HG03439 (cell line): Measurements from ENCODE around the gene COMMD6.

Source experiments
- ATAC-seq: cut with Tn5 transposase; IDR thresholded peaks from one replicate; pipeline ENCODE4 v1.9.1; 2021; ENCODE audit warnings: mild to moderate bottlenecking, moderate library complexity; ENCODE audit not compliant: unreplicated experiment

COMMD6 gene

DNA sequence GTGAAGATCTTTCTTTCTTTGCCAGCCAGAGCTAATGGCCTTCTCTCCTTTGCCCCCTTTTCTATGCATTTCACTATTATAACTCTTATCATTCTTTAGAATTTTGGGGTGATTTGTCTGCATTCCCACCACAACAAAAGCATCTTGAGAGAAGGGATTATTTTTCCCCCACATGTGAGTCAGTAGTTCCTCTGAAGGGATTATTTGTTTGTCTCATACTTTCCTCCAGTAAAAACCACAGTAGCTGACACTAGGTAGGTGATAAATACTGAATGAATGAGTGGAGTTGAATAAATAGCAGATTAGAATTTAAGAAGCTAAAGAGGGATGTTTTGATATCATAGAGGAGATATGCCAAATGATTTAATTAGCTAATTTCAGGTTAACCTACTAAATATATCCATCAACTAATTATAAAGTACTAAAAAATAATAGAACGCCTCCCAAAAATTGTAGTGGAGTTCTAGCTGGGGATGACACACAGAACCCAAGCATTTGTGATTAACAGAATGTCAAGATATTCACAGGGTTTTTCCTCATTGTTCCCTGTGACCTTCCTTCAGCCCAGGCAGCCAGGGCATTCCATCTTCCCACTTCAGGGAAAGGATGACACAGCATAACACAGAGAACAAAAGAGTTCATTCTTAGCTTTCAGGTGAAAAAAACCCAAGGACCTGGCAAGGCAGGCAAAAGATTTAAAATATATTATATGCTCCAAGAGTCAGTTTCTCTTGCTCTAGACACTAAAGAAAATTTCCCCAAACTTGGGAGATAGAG lies 52.2 kb downstream of the COMMD6 start:
- no peak for ATAC-seq

DNA sequence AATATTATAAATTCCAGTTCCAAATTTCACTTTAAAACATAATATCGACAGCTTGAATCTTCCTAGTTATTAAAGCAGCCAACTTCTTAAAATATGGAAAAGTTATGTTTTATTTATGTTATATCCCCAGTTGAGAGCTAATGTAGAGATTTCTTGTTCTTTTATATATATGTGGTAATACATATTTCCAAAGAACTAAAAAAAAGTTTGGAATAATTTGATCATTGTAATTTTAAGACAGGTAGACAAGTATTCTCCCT lies 54.9 kb downstream of the COMMD6 start:
- no peak for ATAC-seq

DNA sequence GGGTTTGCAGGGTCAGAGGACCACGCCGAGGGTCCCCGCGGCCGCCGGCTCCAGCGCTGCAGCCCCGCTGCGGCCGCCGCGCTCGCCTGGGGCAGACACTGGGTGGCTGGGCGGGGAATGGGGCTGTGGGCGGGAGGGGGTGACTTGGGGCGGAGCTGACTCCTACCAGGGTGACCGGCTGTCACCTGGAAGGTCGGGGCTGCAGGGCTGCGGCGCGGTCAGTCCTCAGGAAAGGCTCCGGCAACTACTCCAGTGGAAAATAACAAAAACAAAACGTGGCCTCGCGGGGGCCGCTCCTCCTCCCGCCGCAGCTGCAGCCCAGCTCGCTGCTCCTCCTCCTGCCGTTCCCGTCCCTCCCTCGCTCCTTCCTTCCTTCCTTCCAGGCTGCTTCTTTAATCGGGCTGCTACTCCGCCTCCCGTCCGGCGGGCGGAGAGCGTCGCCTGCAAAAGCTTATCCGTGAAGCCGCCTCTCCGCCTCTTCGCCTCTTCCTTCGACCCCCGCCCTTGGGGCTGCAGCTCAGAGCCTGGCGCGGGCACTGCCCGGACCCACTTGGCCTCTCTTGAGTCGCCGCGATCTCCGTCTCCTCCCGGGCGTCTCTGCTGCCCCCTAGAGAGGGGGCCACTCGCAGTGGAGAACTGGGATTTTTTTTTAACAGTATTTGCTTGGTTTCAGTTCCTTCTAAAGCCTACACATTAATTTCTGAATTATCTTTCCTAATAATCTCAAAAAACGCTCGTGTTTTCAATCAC lies 55.4 kb downstream of the COMMD6 start, which contains the start of gene TBC1D4:
TBC1D4 (minus strand) TSS at position 100 of the 750 bp plus-strand sequence. CDS start 402 bp downstream, outside the sequence.
- ATAC-seq: peak; percentile 77

DNA sequence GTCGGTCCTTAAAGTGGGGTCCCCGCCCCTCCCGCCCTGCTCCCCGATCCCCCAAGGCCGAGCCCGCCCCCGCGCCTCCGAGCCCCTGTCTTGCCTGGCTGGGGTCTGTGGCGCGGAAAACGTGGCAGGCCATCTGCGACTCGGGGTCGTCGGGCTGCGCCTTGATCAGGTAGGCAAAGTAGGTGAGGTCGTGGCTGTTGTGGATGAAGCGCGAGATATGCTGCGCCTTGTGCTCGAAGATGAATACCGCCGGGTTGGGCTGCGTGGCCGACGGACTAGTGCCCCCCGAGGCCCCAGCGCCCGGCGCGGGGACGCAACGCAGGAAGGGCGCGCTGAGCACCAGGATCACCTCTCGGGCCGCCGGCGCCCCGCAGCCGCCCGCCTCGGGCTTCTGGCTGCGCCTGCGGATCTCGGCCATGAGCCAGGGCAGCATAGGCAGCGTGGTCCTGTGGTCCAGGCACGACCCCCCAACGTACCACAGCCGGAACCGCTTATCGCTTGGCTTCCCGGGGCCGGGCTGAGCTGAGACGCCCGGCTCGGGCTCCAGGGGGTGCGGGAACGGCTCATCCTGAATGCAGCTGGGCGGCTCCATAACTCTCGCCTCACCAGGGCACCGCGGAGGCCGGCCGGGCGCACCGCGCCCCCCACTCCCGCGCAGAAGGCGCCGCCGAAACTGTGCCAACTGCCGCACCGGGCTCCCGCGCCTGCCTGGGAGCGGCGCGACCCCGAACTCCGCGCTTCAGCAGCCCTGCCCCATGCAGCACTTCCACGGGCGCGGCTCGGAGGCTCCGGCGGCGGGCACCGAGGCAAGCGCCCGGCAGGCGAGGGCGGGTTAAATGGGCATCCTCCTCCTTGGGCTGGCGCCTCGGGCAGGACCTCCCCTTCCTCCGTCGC lies 56.2 kb downstream of the COMMD6 start:
- peak; percentile 34 for ATAC-seq

DNA sequence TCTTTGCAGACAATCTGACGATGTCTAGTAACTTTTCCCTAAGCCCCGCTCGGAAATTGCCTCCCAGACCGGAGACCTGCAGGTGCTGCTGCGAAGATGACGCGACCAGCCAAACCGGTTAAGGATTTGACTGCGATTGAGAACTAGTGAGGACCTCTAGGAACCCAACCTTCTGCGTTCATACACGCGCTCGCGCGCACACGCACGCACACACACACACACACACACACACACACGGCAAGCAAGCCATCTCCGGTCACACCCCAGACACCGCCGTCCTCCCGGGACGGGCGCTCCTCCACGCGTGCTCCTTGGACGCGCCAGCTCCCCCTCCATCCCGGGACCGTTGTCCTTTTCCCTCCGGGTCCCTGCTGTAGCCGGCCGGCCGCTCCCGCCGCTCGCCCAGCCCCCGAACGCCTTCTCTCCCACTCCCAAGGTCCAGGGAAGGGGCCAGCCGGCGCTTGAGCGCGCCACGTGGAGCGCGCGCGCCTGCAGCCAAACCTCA lies 56.9 kb downstream of the COMMD6 start:
- peak; percentile 15 for ATAC-seq

DNA sequence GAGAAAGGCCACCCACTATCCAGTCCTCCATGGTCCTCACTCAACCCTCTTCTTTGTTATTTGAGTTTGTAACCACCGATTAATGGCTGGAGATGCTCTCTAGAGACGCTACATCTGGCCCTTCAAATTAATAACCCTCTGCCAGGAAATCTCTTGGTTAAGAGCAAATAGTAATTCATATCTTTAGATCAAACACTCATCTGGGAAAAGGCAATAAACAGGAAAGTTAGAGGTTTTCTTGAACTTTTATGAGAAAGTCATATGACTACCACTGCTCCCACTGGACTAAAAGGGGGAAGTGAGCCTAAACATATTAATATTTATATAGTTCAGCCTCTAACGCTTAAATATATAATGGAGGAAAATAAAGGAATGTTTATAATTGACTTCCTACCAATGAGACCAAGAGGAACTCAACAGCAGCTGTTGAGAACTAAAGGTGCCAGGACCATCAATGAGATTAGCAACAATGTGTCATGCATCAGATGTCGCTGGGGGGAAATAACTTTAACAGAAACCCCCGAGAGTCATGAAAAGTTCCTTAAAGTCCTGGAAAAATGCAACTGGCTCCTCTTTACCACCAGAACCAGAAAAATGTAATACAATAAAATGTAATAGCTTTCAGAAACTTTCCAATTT lies 58.4 kb downstream of the COMMD6 start:
- ATAC-seq: no peak

DNA sequence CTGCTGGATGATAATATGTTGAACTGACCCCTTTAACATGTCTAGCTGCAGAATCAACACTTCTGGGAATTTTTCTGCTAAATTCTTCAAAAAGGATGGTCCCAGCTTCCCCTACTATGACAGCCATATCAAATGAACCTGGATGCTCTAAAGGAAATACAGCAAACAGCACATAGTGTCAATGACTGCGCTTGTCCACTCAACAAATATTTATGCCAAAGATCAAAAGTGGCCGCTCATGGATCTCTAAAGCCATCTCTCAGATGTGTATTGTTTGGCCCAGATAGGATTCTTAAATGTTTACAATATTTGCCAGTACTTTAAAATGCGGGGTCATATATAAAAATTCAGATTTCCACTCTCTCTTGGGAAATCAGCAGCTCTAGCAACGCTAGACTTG lies 59.0 kb downstream of the COMMD6 start:
- no peak for ATAC-seq
